Brain microvascular endothelial cell (primary cell): Measurements from ENCODE around the gene UTY.
"Not testable (repeated sequence)": the region's sequence is repeated elsewhere in the genome, so short reads cannot be mapped to it uniquely, and the experiment has no call there.

Source experiments
- DNase-seq: peaks from one replicate; pipeline ENCODE4 v3.0.0-alpha.2; 2020
- H3K27ac ChIP-seq: fragments of 250-450 bp; sonication (Bioruptor Pico); 2 replicates; pipeline ENCODE4 v1.5.1; 2020; ENCODE audit warnings: mild to moderate bottlenecking, moderate library complexity
- H3K27me3 ChIP-seq: fragments of 250-450 bp; sonication (Bioruptor Pico); replicated peaks from 2 replicates; pipeline ENCODE4 v1.5.1; 2020; ENCODE audit warnings: mild to moderate bottlenecking
- H3K36me3 ChIP-seq: fragments of 250-450 bp; sonication (Bioruptor Pico); replicated peaks from 2 replicates; pipeline ENCODE4 v1.5.1; 2020; ENCODE audit warnings: mild to moderate bottlenecking
- H3K4me3 ChIP-seq: 2 replicates; pipeline ENCODE4 v1.5.1; 2011; ENCODE audit warnings: low read depth, mild to moderate bottlenecking, control low read depth, low read length, moderate library complexity
- in situ Hi-C: cut with HindIII; loops from 2 replicates; pipeline ENCODE4 v1.10.0; 2017; ENCODE audit warnings: low sequenced_read_pairs, low pct_ligation_motif_present
- TF ChIP-seq, protein P1 (sequence below): IDR thresholded peaks from 2 replicates; pipeline ENCODE4 v1.5.1; 2011; ENCODE audit warnings: low read depth, mild to moderate bottlenecking, moderate library complexity, low read length, control low read depth, inconsistent platforms; ENCODE audit errors: missing control alignments

Gene UTY

DNA sequence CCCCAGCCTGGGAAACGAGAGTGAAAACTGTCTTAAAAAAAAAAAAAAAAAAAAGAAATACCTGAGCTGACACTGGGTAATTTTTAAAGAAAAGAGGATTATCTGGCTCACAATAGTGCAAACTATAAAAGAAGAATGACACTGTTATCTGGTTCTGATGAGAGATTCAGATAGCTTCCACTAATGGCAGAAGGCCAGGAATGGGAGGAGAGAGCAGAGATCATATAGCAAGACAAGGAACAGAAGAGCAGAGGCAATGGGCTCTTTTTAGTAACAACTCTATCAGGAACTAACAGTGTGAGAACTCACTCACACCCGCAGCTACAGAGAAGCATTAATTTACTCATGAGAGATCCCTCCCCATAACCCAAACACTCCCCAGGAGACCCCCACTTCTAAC, 184.8 kb downstream of the UTY start:
- H3K36me3 ChIP-seq = no peaks in the 10 kb centered on the region
- H3K27me3 ChIP-seq = no peaks in the 10 kb centered on the region
- H3K4me3 ChIP-seq = no peak overlapping the region
- no peak for DNase-seq
- TF ChIP-seq, protein P1, sequence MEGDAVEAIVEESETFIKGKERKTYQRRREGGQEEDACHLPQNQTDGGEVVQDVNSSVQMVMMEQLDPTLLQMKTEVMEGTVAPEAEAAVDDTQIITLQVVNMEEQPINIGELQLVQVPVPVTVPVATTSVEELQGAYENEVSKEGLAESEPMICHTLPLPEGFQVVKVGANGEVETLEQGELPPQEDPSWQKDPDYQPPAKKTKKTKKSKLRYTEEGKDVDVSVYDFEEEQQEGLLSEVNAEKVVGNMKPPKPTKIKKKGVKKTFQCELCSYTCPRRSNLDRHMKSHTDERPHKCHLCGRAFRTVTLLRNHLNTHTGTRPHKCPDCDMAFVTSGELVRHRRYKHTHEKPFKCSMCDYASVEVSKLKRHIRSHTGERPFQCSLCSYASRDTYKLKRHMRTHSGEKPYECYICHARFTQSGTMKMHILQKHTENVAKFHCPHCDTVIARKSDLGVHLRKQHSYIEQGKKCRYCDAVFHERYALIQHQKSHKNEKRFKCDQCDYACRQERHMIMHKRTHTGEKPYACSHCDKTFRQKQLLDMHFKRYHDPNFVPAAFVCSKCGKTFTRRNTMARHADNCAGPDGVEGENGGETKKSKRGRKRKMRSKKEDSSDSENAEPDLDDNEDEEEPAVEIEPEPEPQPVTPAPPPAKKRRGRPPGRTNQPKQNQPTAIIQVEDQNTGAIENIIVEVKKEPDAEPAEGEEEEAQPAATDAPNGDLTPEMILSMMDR = no peak
- no peak overlapping the region for H3K27ac ChIP-seq
- in situ Hi-C loops = no loop called here

DNA sequence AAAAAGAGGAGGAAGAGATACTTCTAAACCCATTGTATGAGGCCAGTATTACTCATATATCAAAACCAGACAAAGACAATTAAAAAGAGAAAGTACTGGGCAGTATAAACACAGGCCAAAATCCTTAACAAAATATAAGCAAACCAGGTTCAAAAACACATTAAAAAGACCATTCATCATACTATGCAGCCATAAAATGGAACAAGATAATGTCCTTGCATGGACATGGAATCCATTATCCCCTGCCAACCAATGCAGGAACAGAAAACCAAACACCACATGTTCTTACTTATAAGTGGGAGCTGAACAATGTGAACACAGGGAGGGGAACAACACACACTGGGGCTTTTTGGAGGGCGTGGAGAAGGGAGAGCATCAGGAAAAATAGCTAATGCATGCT, 188.6 kb downstream of the UTY start:
- Histone ChIP-seq H3K36me3 (no peaks in the 10 kb centered on the region), H3K27ac (no peak overlapping the region), H3K4me3 (no peak overlapping the region), H3K27me3 (no peaks in the 10 kb centered on the region)
- in situ Hi-C loops = no loop called here
- DNase-seq = no peak
- TF ChIP-seq, protein P1 = no peak

GRCh38 chrY:13282151-13283054, 197.4 kb downstream of the UTY start:
- H3K4me3 ChIP-seq, in situ Hi-C loops, H3K27me3 ChIP-seq, DNase-seq, H3K27ac ChIP-seq, H3K36me3 ChIP-seq: not testable (repeated sequence)

DNA sequence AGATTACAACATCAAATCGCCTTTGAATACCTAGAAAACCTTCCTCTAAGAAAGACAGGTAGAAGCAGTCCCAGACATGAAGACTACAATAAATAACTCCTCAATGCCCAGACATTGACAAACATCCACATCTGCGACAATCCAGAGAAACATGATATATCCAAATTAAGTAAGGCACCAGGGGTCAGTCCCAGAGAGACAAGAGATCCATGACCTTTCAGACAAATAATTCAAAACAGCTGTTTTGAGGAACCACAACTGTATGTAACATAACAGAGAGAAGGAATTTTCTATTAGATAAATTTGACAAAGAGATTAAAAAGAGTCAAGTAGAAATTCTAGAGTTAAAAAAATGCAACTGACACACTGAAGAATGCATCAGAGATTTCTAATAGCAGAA, 200.3 kb downstream of the UTY start:
- H3K27ac ChIP-seq = no peak overlapping the region
- H3K27me3 ChIP-seq = no peaks in the 10 kb centered on the region
- H3K36me3 ChIP-seq = no peaks in the 10 kb centered on the region
- in situ Hi-C loops = no loop called here
- TF ChIP-seq, protein P1 = no peak
- no peak for DNase-seq
- H3K4me3 ChIP-seq = no peak overlapping the region

DNA sequence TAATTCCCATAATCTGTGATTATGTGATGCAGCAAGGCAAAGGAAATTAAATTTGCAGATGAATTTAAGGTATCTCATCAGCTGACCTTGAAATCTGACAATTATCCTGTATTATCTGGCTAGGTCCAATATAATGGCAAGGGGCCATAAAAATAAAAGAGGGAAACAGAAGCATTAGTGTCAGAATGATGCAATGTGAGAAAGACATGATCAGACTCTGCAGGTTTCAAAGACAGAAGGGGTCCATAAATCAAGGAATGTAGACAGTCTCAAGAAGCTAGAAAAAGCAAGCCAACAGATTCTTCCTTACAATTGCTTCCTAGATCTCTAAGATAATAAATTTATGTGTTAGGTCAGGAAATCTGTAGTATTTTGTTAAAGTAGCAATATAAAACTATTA, 208.1 kb downstream of the UTY start:
- in situ Hi-C loops = no loop called here

DNA sequence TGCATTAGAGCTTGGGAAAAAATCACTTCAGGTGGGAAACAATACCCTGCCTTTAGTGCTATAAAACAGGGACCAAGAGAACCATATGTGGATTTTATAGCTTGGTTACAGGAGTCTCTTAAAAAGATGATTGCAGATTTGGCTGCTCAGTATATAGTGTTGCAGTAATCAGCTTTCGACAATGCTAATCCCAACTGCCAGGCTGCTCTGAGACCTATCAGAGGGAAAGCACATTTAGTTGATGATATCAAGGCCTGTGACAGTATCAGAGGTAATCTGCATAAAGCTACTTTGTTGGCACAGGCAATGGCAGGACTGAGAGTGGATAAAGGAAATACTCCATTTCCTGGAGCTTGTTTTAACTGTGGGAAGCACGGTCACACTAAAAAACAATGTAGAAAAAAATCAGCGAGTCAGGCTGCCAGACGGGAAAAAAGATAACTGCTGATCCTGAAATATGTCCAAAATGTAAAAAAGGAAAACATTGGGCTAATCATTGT, 225.8 kb downstream of the UTY start:
- H3K36me3 ChIP-seq, DNase-seq, H3K27me3 ChIP-seq, H3K27ac ChIP-seq, in situ Hi-C loops, H3K4me3 ChIP-seq: not testable (repeated sequence)

More for the DNA sequence above, 208.1 kb downstream of the UTY start:
- Histone ChIP-seq H3K4me3 (no peak overlapping the region), H3K27ac (no peak overlapping the region), H3K36me3 (no peaks in the 10 kb centered on the region), H3K27me3 (no peaks in the 10 kb centered on the region)
- DNase-seq = no peak
- TF ChIP-seq, protein P1 = no peak
